ENCODE data around the gene TCAF2.
"Not testable (repeated sequence)": the region's sequence is repeated elsewhere in the genome, so short reads cannot be mapped to it uniquely, and the experiment has no call there.

DNA sequence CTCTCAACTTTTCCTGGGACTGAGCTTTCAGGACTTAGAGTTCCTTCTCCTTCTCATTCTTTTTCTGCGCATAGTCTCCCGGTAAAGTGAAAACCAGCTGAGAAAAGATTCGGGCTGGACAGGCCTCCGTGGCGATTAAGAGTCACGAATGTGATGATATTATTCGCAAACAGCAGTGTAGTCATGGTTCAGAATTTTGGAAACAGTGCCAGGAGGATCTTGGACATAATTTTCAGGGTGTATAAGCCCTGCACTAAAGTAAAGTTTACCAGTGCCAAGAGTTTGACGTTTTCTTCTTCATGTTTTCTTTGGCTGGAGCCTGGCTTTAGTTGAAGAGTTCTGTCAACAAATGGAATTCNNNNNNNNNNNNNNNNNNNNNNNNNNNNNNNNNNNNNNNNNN, 29.7 kb downstream of the TCAF2 start:
- TF ChIP-seq, protein P1, sequence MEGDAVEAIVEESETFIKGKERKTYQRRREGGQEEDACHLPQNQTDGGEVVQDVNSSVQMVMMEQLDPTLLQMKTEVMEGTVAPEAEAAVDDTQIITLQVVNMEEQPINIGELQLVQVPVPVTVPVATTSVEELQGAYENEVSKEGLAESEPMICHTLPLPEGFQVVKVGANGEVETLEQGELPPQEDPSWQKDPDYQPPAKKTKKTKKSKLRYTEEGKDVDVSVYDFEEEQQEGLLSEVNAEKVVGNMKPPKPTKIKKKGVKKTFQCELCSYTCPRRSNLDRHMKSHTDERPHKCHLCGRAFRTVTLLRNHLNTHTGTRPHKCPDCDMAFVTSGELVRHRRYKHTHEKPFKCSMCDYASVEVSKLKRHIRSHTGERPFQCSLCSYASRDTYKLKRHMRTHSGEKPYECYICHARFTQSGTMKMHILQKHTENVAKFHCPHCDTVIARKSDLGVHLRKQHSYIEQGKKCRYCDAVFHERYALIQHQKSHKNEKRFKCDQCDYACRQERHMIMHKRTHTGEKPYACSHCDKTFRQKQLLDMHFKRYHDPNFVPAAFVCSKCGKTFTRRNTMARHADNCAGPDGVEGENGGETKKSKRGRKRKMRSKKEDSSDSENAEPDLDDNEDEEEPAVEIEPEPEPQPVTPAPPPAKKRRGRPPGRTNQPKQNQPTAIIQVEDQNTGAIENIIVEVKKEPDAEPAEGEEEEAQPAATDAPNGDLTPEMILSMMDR (IDR thresholded peaks at IDR 0.05): not testable (repeated sequence)
- TF ChIP-seq POLR2A, POLR2AphosphoS5 (IDR thresholded peaks at IDR 0.05): not testable (repeated sequence)

Data from gastroesophageal sphincter (tissue), 3 donors.